ENCODE measurements around the gene ABCA8.
"Not testable (repeated sequence)": the region's sequence is repeated elsewhere in the genome, so short reads cannot be mapped to it uniquely, and the experiment has no call there.

ABCA8 gene, protein sequence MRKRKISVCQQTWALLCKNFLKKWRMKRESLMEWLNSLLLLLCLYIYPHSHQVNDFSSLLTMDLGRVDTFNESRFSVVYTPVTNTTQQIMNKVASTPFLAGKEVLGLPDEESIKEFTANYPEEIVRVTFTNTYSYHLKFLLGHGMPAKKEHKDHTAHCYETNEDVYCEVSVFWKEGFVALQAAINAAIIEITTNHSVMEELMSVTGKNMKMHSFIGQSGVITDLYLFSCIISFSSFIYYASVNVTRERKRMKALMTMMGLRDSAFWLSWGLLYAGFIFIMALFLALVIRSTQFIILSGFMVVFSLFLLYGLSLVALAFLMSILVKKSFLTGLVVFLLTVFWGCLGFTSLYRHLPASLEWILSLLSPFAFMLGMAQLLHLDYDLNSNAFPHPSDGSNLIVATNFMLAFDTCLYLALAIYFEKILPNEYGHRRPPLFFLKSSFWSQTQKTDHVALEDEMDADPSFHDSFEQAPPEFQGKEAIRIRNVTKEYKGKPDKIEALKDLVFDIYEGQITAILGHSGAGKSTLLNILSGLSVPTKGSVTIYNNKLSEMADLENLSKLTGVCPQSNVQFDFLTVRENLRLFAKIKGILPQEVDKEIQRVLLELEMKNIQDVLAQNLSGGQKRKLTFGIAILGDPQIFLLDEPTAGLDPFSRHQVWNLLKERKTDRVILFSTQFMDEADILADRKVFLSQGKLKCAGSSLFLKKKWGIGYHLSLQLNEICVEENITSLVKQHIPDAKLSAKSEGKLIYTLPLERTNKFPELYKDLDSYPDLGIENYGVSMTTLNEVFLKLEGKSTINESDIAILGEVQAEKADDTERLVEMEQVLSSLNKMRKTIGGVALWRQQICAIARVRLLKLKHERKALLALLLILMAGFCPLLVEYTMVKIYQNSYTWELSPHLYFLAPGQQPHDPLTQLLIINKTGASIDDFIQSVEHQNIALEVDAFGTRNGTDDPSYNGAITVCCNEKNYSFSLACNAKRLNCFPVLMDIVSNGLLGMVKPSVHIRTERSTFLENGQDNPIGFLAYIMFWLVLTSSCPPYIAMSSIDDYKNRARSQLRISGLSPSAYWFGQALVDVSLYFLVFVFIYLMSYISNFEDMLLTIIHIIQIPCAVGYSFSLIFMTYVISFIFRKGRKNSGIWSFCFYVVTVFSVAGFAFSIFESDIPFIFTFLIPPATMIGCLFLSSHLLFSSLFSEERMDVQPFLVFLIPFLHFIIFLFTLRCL (N-terminal part only)

GRCh38 chr17:68955181-68955841, at the start of gene ABCA8:
Gene ABCA8 (minus strand): TSS chr17:68955392. CDS start chr17:68942034, 13,358 bp downstream.
- no peak for DNase-seq

DNA sequence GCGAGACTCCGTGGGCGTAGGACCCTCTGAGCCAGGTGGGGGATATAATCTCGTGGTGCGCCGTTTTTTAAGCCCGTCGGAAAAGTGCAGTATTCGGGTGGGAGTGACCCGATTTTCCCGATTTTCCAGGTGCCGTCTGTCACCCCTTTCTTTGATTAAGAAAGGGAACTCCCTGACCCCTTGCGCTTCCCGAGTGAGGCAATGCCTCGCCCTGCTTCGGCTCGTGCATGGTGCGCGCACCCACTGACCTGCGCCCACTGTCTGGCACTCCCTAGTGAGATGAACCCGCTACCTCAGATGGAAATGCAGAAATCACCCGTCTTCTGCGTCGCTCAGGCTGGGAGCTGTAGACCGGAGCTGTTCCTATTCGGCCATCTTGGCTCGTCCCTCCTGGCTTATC, 49.6 kb upstream of the ABCA8 start:
- not testable (repeated sequence) for DNase-seq

GRCh38 chr17:68999743-69000142, 44.6 kb upstream of the ABCA8 start:
- not testable (repeated sequence) for DNase-seq

GRCh38 chr17:68993112-68993511, 37.9 kb upstream of the ABCA8 start:
- DNase-seq: no peak

DNA sequence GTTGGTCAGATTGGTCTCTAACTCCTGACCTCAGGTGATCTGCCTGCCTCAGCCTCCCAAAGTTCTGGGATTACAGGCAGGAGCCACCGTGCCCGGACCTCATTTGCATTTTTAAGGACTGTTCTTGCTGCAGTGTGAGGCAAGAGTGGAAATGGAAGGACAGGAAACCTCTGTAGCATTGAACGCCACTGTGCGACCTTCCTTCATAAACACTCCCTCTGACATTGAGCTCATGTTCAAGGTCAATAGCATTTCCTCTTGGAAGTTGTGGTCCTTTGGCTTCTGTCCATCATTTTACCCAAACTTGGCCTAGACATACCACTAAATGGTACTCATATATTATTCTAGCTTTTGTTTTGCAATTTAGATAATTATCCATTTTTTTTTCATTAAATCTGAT, 32.8 kb upstream of the ABCA8 start:
- DNase-seq: no peak

GRCh38 chr17:68981288-68981687, 26.1 kb upstream of the ABCA8 start:
- no peak for DNase-seq

- DNase-seq: no peak
These were observed 18.1 kb upstream of the ABCA8 start for GRCh38 chr17:68973098-68973846.

GRCh38 chr17:68972119-68972704, 17.0 kb upstream of the ABCA8 start:
- DNase-seq: no peak

DNA sequence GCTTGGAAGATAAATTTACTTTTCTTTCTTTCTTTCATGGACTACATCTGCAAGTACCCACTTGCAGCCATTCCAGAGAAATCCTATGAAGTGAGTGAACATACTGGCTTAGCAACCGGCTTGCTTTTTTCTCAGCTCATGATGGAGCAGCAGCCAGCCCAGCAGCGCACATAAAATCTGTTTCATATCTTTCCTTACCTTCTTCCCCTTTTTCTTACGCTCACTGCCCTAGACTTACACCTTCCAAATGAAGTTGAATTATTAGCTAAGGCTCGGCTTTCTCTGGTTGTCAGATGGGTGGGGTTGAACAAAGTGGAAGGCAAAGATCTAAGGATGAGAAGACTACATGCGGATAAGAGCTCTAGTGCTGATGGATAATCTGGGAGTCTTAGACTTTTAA, 13.9 kb upstream of the ABCA8 start:
- no peak for DNase-seq

GRCh38 chr17:68963958-68964357, 8.8 kb upstream of the ABCA8 start:
- DNase-seq: no peak

GRCh38 chr17:68961214-68961882, 6.2 kb upstream of the ABCA8 start:
- DNase-seq: no peak

DNA sequence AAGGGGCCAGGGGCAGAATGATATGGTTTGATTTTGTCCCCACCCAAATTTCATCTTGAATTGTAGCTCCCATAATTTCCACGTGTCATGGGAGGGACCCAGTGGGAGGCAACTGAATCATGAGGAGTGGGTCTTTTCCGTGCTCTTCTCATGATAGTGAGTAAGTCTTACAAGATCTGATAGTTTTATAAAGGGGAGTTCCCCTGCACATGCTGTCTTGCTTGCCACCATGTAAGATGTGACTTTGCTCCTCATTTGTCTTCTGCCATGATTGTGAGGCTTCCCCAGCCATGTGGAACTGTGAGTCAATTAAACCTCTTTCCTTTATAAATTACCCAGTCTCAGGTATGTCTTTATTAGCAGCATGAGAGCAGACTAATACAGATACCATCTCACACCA, 3.9 kb upstream of the ABCA8 start:
- not testable (repeated sequence) for DNase-seq

DNA sequence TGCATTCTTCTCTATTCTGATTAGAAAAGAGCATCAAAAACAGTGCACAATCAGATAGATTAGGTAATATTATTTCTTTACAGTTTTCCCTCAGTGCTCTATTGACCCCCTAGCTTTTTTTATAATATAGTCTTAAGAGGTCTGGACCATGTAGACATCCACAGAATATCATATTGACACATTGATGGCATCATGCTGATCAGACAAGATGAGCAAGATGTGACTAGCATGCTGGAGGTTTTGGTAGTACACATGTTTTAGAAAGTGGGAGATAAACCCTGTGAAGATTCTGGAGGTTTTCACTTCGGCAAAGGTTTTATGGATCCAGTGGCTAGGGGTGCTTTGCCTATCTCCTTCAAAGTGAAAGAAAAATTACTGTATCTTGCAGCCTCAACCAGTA, 2.8 kb upstream of the ABCA8 start:
- DNase-seq: no peak

DNA sequence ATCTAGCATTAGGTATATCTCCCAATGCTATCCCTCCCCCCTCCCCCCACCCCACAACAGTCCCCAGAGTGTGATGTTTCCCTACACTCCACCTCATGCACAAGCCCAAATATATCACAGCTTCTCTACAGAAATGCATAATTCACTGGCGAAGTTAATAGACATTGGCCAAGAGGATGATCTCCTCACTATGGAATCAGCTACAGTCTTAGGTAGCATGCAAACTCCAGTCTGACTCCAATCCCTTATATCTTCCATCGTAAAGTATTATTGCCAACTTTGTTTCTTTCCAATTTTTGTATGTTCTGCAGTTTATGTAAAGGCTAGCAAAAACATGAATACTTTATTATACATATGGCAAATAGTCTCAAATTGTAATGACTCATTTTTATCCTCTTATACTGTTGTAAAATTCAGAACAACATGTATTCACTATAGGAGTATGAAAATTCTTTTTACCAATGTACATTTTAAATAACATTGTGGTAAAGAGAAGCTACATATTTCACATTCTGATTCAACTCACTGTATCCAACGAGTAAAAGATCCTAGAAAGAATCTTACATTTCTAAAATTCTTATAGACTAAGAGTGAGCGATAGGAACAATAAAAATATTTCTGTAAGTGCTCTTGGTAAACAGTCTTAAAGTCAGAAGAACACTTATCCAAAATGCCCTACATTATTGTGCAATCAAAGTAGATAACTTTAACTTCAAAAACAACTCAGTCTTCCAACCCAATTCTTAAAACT, 871 bp downstream of the ABCA8 start:
- no peak for DNase-seq

GRCh38 chr17:68953340-68953997, 1.7 kb downstream of the ABCA8 start:
- DNase-seq: no peak

DNA sequence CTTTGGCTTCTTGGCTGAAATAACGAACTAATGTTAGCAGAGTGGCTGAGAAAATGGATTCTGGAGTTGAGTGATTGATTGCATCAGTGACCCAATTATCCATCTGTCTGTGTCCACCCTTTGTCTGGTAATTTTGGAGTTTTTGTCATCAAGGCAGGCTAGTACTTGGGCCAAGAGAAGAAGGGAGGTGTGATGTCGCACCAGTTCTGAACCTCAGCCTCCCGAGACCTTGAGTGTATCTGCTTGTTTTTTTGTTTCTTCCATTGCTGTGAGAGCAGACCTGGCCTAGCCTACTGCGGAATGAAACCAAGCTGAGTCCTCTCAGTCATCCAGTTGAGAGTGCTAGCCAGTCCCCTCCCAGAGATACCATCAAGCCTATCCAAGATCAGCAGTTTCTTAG, 4.5 kb downstream of the ABCA8 start:
- DNase-seq: no peak

DNA sequence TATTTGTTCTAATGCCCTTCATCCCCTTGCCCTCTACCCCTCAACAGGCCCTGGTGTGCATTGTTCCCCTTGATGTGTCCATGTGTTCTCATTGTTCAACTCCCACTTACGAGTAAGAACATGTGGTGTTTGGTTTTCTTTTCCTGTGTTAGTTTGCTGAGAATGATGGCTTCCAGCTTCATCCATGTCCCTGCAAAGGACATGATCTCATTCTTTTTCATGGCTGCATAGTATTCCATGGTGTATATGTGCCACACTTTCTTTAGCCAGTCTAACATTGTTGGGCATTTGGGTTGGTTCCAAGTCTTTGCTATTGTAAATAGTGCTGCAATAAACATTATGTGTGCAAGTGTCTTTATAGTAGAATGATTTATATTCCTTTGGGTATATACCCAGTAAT, 7.3 kb downstream of the ABCA8 start:
- DNase-seq: not testable (repeated sequence)

DNA sequence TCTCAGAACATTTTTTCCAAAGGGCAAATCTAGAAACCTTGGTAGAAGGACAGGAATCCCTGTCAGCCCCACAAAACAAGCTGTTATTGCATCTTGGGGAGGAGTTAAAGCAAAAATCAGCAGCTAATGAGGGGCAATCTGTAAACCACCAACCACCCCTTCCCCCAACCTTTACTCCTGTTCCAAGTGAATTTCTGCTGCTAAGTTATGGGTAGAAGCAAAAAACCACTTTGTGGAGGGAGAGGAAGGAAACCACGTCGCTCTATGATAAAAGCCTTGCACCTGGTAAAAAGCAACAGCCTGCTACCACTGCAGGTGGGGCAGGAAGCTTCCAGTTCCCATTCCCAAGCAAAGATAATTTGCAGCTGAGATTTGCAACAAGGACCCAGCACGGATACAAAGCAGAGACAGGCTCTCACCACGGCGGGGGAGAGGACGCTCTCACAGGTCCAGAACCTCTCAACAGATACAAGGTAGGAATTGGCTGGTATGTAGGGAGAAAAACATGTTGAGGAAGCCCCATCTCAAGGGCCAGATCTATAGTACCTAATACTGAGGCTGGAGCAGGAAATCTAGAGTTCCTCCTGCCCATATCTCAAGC, 10.7 kb downstream of the ABCA8 start:
- DNase-seq: no peak

DNA sequence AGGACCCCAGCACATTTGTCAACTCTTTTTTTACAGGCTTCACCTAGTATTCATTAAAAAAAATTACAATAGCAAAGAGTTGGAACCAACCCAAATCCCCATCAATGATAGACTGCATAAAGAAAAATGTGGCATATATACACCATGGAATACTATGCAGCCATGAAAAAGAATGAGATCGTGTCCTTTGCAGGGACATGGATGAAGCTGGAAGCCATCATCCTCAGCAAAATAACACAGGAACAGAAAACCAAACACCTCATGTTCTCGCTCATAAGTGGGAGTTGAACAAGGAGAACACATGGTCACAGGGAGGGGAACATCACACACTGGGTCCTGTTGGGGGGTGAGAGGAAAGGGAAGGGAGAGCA, 11.4 kb downstream of the ABCA8 start:
- not testable (repeated sequence) for DNase-seq
